NCI-H1105 (cell line): Measurements from ENCODE around the gene GSKIP.

ENCODE experiments used
- DNase-seq: peaks from one replicate; lab custom pipeline; 2025; lab: John Stamatoyannopoulos, UW

Gene GSKIP

DNA sequence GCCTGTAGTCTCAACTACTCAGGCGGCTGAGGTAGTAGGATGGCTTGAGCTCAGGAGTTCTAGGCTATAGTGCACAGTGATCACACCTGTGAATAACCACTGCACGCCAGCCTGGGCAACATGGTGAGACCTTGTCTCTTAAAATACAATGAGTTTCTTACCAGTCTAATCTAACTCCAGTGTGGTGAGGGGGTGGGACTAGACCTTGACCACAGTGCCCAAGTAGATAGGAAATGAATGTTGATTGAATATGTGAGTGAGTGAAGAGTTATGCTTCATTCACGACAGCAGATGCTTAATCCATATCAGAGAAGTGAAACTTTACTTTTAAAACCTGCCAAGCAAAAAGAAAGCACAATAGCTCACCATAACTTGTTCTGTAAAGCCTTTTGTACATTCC, 17.4 kb downstream of the GSKIP start:
- no peak for DNase-seq

DNA sequence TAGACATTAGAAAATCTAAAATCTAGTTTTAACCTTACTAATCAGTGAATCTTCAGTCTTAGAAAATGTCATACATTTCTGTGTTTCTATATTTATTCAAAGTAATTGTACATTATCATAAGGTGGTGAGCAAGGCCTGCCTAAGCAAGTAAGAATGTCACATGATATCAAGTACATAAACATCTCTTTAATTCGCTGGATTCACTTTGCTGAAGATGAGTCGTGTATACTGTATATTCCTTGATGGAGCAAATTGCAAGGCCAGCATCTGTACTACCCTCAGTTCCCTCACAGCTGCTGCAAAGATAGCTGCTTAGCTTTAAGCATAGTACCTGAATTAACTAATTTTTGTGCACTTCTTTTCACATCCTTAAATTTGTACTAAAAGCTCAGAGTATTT, 20.1 kb downstream of the GSKIP start:
- no peak for DNase-seq

DNA sequence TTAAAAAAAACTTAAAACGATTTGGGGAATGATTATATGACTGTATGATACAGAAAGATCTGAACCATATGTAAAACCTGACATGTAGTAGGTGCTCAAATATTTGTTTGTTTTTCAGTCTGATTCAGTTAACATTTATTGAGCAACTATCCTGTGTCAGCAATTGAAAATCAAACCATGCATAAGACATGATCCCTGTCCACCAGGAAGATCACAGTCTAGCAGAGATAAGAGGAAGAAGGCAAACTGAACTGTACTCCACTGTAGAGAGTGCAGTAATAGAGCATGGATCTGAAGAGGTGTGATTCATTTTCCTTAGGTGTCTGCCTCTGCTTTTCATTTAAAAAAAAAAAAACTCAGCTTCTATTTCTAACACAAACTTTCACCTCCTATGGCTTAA, 20.7 kb downstream of the GSKIP start:
- no peak for DNase-seq

DNA sequence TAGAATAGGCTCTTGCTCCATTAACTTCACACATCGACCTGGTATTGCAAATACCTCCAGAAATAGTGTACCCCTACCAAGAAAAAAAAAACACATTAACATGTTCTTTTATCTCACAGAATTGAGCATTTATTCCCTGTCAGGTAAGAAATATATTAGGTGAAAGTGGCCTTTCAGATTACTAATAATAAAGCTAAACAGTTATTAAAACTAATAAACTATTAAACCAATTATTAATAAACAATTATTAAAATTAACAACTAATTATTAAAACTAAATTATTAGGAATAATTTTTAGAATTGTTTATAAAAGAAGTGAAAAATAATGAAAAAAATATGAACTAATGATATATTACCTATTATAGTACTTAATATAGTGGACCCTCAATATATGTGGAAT, 21.4 kb downstream of the GSKIP start:
- no peak for DNase-seq

DNA sequence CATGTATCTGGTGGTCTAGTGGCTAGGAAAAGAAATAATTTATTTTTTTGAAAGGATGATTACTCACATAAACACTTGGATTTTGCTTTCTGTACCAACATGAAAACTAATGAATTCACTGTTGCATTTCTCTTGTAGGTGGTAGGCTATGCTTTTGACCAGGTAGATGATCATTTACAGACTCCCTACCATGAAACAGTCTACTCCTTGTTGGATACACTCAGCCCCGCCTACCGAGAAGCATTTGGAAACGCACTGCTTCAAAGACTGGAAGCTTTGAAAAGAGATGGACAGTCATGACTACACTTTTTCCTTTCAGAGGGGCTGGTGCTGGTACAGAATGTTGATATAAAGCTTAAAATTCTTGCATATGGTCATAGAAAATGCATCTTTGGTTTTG, 22.1 kb downstream of the GSKIP start:
- DNase-seq, result no peak

DNA sequence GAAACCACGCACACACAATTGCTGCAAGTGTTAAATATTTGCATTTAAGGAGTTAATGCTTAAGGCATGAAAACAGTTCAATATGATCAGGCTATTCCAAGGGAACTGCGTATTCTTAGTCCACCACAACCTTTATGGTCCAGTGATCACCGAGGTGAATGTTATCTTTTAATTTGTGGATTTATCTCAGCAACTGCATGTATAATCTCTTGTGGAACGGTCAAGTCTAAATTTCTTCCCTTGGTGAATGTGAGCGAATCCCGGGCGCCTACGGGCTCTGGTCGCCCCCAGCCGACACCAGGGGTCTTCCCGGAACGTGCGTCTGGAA, 27.6 kb downstream of the GSKIP start:
- no peak for DNase-seq

DNA sequence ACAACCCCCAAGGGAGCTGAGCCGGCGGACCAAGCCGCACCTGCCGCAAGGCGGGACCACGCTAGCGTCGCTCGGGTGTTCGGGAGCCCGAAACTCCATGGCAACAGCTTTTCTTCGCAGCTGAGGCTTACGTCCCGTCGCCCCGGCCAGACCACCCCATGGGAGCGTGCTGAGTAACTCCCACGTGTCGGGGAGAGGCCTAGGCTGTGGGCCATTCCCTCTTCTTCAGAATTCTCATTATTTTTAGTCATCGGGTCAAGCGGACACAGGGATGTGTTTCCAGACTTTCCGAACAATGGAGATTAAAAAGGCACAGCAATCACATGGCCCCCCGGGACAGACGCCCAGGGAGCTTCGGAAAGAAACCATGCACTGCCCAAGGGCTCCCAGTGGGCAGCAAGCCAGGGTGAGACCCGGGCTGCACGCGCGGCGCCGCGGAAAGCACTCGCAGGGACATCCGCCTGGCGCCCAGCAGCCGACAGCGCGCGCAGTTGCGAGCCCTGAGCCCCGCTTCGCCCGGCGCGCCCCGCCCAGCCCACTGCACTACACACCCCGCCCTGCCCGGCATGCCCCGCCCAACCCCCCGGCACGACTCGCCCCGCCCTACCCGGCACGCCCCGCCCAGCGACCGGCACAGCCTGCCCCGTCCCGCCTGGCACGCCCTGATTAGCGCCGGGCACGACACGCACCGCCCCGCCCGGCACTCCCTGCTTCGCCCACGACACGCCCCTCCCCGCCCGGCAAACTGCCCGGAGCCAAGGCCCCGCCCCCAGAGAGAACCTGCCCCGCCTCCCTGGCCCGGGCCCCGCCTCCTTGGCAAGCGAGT, 28.2 kb downstream of the GSKIP start:
- peak; percentile 94 for DNase-seq

DNA sequence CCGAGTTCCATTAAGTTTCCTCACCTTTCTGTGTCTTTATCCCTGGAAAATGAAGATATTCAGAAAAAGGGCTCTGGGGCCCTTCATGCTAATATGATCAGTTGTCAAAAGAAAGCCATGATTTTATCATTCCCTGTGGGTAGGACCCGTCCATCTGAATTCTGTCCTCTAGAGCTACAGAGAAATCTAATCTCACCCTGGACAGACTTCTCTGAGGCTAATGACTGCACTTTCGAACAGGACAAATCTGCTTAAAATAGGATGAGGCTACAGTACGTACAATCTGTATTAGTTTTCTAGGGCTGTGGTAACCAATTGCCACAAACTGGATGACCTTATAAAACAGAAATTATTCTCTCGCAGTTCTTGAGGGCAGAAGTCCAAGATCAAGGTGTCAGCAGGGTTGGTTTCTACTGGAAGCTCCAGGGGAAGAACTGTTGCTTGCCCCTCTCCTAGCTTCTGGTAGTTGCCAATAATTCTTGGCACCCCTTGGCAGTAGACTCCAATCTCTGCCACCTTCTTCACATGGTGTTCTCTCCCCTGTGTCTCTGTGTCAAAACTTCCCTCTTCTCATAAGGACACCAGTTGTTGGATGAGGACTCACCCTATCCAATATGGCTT, 29.9 kb downstream of the GSKIP start:
- no peak for DNase-seq

DNA sequence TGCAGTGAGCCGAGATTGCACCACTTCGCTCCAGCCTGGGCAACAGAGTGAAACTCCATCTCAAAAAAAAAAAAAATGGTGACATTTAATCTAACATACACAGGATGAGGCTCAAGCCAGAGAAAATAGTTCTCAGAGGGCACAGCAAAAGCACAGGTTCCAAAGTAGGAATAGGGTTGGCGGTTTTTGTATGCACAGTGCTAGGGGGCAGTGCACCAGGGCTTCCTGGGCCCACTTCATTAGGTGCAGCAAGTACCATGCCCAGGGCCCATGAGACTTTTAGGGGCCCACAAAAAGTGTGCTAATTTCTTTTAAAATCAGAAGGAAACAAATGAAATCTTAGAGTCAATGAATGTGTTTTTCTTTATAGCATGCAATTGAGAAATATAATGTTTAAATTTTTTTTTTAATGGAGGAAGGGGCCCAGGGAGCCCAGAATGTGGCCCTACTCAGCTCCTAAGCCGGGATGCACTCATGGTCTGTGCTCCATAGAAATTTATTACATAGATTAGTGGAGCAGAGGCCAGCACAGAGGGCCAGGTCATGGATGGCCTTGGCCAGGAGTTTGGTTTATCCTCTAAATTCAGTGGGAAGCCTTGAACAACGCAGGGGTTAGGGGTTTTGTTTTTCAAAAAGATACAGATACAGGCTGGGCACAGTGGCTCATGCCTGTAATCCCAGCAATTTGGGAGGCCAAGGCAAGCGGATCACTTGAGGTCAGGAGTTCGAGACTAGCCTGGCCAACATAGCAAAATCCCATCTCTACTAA, 30.9 kb downstream of the GSKIP start:
- no peak for DNase-seq

DNA sequence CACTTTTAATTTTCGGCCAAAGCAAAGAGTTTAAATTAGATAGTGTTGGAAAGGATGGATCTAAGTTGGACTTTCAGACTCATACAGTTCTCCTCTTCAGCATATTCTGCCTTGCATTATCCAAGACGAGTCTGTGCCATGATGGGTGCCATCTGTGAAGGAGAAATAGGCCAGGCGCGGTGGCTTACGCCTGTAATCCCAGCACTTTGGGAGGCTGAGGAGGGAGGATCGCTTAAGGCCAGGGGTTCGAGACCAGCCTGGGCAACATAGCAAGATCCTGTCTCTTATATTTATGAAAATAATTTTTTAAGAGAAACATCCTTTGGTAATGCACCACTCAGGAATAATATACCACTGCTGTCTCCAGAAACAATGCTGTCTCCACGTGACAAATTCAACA, 35.1 kb downstream of the GSKIP start:
- DNase-seq, result no peak

DNA sequence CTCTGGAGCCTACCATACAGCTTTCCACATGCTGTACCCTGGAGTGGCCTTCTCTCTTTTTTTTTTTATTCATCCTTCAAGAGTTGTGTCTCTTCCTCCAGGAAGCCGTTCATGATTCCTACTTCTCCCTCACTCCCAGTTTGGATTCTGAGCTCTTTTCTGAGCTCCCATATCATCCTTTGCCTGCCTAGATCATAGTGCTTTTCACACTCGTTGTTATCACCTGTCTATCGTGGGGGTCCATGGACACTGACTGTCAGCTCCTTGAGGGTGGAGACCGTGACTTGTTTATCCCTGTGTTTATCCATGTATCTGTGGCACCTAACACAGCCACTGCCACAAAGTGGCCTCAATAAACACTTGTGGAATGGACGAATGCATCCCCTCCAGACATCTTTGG, 35.6 kb downstream of the GSKIP start:
- no peak for DNase-seq

DNA sequence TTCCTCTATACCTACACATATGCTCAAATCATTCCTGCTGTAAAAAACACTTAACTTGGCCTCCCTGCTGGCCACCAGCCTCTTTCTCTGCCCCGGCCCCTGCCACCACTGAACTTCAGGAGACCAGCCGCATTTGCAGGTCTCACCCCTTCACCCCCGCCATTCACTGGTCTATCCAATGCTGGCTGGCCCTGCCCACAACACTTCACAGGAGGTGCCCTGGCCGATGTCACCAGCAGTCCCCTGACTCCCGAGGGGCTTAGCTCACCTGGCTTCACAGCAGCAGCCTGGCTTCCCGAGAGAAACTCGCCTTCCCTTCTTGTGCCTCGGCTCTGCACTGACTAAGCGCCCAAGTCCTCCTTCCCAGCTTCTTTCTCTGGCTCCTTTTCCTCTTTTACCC, 36.1 kb downstream of the GSKIP start:
- no peak for DNase-seq

DNA sequence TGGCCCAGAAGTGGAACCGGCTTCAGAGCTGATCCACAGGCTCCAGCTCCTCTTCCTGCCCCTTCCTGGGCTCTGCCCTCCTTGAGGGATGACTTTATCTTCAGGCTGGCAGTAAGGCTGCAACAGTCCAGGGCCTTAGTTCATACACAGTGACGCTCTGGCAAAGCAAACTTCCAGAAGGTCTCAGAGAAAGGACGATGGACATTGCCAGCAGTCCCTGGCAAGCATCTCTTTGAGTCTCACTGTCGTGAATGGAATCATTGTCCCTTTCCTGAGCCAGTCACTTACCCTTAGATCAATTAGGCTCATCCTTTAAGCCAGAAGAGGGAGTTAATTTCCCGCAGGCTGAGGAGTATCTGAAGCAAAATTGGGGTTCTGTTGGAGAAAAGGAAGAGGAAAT, 37.2 kb downstream of the GSKIP start:
- no peak for DNase-seq

DNA sequence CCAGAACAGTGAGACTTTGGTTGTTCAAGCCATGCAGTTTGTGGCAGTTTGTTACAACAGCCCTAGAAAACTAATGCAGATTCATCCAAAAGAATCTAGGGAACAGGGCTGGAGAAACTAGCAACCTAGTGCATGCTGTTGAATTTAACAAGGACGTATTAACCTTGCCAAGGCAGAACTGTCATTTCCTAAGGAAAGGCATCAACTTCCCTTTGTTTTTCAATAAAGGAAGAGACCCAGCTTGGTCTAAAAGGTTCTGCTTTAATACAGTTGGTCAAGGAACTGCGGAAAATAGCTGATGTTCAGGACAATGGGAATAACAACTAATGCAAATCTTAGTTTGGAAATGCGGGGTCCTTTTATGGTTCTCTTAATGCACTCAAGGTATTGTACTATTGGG, 40.1 kb downstream of the GSKIP start:
- no peak for DNase-seq

DNA sequence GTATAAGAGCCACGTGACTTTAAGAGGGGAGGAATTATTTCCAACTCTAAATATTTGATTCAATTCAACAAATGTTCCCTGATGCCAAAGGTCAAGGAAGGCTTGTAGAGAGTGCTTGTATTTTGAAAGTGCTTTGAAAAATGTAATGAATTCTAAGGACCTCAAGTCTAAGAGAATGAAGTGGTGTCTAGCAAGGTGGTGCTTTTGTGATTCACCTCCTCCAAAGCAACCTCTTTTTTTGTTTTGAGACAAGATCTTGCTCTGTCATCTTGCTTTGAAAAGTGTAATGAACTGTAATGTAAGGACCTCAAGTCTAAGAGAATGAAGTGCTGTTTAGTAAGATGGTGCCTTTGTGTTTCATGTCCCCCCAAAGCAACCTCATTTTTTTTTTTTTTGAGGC, 42.4 kb downstream of the GSKIP start:
- DNase-seq, result no peak

DNA sequence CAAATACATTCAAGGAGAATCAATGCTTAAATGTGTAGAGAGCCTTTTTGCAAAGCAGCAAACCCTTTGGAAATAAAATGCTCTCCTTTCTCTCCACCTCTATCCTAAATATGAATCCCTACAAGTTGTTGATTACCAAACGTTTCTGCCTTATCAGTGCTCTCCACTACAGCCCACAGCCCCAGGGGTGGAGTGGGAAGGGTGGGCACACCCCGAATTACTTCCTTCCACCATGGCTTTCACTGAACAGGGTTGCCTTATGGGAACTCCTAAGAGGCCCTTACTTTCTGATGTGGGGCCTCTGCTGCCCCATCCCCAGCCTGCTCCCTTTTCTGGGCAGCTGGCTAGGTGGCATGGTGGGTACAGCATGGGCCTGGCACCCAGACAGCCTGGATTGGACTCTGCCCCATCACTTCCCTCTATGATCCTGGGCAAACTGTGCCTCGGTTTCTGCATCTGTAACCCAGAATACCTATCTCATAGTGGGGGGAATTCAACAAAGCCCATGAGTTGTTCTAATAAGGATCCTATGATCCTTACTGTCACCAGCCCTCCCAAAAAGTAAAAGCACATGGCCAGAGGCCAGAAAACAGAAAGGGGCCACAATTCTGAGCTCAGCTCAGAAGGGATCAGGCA, 44.7 kb downstream of the GSKIP start:
- no peak for DNase-seq

DNA sequence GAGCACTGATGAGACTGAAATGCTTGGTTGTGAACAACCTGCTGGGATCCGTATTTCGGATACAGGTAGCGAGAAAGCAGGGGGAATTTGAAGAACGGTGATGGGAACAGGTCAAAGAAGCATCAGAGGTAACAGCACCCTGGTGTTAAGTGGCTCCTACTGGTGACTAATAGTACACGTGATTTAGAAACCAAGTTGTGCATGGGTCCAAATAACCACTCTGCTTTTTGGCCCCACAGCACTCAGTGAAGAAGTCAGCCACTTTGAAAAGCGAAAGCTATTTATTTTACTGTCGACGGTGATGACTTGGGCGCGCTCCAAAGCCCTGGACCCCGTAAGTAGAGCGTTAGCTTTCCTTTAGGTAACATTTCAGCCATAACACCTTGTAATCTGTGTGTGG, 45.3 kb downstream of the GSKIP start:
- no peak for DNase-seq

DNA sequence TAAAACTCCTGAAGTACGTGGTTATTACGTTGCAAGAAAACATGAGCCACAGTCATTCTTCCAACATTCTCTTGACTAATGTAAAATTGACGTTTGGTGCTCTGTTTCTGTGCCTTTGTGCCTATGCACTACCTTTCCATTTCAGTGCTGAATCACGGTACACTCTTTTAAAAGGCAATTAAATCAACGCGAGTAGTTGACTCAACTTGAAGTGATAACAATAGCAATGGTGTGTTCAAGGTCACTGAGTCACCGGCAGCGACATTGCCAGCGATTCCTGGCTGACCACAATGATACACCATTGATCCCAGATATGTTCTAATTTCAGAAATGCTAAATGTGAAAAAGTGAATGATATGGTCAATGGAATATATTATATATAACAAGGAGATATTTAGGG, 46.4 kb downstream of the GSKIP start:
- DNase-seq, result no peak

DNA sequence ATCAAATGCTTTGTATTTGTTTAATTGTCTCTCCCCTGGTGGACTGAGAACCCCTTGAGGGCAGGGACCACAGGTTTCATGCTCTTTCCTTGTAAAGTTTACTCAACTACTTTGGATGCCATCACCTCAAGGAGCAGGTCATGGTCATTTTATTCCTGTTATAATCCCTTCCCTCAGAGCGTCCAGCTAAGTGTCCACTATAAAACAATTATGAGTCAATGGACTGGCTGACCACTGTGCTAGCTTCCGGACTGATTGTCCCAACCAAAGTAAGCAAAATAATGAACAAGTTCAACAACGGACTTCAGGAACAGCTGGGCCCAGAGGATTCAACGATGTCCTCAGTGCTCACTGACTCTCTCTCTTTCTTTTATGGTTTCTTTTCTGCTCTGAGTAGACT, 46.8 kb downstream of the GSKIP start:
- no peak for DNase-seq

DNA sequence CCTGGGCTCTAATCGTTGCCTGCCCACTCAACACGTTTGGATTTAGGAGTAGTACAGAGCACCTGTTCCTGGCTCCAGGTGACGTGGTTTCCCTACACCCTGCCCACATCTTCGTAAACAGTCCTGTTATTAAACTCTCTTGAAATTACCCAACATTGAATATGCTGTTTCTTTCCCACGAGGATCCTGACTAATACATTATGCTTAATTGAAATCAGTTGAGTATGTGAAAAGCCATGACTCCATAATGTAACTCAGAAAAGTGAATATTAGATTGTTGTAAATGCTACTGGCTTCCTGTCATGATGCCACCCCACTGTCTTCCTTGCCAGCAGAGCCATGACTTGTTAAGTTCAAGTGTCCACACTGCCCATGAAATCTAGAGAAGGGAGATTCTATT, 50.2 kb downstream of the GSKIP start:
- DNase-seq, result no peak

DNA sequence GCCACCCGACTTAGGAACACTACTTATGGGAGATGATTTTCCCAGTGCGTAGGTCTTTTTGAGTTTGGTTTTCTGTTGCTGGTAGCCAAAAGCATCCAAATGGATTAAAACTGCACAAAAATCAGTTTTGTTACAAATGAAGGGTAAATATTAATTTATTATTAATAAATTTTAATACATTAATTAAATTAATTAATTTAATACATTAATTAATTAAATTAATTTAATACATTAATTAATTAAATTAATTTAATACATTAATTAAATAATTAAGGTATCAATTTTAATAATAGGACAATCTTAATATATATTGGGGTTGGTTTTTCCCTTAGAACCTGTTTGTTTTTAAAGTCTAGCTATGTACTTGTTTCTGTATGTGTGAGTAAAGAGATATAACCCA, 52.2 kb downstream of the GSKIP start:
- no peak for DNase-seq

DNA sequence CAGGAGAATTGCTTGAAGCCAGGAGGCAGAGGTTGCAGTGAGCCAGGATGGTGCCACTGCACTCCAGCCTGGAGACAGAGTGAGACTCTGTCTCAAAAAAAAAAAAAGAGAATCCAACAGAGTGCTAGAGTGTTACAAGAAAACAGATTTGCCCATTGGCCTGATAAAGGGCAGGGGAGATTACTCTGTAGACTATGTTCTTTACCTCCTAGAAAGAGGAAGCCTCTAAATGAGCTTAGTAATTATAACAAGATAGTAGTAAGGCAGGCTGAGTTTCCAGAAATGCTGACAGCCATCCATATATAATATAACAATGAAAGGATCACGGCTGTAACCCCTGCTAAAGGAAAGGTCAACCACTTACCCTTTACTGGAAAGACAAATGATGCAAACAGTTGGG, 53.0 kb downstream of the GSKIP start:
- DNase-seq, result no peak

DNA sequence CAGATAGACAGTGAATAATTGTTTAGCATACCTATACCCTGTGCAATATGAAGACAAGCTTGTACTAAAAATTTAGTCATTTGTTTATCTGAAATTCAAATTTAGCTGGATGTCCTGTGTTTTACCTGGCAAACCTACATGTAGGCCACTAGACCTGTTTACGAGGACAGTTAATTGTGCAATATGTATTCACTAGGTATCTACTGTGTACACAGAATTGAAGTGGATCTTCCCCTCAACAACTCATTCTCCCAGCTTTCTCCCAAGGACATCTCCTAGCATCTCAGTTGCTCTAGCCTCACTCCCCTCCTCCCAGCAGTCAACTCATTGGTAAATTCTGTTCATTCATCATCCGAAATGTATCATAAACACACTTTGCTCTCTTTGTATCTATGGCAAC, 53.9 kb downstream of the GSKIP start:
- DNase-seq, result no peak
